GM12878 (cell line): ENCODE measurements around the gene WDR12.

Experiments
- CBFB ChIP-seq: IDR thresholded peaks from 2 replicates; pipeline ENCODE4 v1.6.1; 2016; ENCODE audit warnings: antibody characterized with exemption, low read depth
- MXI1 ChIP-seq: fragments of 150-350 bp; IDR thresholded peaks from 2 replicates; pipeline ENCODE4 v1.6.1; 2011; ENCODE audit warnings: low read depth, mild to moderate bottlenecking, inconsistent platforms, low read length, improper control_type of control experiment
- POLR2A ChIP-seq: IDR thresholded peaks from 2 replicates; pipeline ENCODE4 v1.6.1; 2011; ENCODE audit warnings: low read depth, mild to moderate bottlenecking, low read length
- POLR2AphosphoS5 ChIP-seq: IDR thresholded peaks from 2 replicates; pipeline ENCODE4 v1.6.1; 2011; ENCODE audit warnings: mild to moderate bottlenecking, low read length, inconsistent platforms
- SREBF1 ChIP-seq: IDR thresholded peaks from 2 replicates; pipeline ENCODE4 v1.6.1; 2012; ENCODE audit warnings: mild to moderate bottlenecking, low read length
- SUZ12 ChIP-seq: fragments of 200-600 bp; sonication (generic); IDR thresholded peaks from one replicate; pipeline ENCODE4 v1.6.1; 2018; ENCODE audit warnings: antibody characterized with exemption, mild to moderate bottlenecking; ENCODE audit not compliant: unreplicated experiment
- TF ChIP-seq, protein P1 (sequence below): fragments of 450-650 bp; IDR thresholded peaks from 2 replicates; pipeline ENCODE4 v1.6.1; 2017; ENCODE audit warnings: mild to moderate bottlenecking
- TF ChIP-seq, protein P2 (sequence below), 3 experiments: IDR thresholded peaks in 2 of 3; conservative IDR thresholded peaks in 1 of 3; 2 replicates each; pipeline ENCODE4 v1.5.1; 2011; ENCODE audit warnings: low read depth in 3 of 3, low read length in 3 of 3, mild to moderate bottlenecking in 3 of 3, control low read depth in 2 of 3, moderate library complexity in 2 of 3, inconsistent platforms in 1 of 3, mixed read lengths in 1 of 3; ENCODE audit not compliant: control insufficient read depth in 2 of 3, insufficient read depth in 1 of 3; ENCODE audit errors: extremely low read depth in 1 of 3

DNA sequence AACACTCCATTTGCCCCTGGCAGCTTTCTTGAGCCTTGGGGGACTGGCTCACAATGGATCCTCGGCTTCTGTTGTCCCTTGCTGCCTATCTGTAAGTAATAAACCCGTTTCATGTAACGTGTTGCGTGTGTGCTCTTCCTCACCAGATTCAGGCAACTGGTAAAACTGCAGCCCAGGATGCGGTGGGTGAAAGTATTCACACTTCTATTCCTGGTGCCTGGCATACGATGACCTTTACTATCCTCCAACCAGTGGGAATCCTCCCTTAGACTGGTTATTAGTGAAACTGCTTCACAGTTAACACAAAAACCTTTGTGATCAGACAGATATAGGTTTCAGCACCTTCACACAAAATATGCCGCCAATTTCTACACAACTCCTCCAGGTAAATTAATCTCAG is 26.3 kb downstream of the WDR12 start:
- TF ChIP-seq CBFB: no peak
- TF ChIP-seq, protein P1, sequence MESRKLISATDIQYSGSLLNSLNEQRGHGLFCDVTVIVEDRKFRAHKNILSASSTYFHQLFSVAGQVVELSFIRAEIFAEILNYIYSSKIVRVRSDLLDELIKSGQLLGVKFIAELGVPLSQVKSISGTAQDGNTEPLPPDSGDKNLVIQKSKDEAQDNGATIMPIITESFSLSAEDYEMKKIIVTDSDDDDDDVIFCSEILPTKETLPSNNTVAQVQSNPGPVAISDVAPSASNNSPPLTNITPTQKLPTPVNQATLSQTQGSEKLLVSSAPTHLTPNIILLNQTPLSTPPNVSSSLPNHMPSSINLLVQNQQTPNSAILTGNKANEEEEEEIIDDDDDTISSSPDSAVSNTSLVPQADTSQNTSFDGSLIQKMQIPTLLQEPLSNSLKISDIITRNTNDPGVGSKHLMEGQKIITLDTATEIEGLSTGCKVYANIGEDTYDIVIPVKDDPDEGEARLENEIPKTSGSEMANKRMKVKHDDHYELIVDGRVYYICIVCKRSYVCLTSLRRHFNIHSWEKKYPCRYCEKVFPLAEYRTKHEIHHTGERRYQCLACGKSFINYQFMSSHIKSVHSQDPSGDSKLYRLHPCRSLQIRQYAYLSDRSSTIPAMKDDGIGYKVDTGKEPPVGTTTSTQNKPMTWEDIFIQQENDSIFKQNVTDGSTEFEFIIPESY: no peak
- TF ChIP-seq, protein P2, sequence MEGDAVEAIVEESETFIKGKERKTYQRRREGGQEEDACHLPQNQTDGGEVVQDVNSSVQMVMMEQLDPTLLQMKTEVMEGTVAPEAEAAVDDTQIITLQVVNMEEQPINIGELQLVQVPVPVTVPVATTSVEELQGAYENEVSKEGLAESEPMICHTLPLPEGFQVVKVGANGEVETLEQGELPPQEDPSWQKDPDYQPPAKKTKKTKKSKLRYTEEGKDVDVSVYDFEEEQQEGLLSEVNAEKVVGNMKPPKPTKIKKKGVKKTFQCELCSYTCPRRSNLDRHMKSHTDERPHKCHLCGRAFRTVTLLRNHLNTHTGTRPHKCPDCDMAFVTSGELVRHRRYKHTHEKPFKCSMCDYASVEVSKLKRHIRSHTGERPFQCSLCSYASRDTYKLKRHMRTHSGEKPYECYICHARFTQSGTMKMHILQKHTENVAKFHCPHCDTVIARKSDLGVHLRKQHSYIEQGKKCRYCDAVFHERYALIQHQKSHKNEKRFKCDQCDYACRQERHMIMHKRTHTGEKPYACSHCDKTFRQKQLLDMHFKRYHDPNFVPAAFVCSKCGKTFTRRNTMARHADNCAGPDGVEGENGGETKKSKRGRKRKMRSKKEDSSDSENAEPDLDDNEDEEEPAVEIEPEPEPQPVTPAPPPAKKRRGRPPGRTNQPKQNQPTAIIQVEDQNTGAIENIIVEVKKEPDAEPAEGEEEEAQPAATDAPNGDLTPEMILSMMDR (IDR thresholded peaks at IDR 0.05 in 2 of 3, conservative IDR thresholded peaks at IDR 0.05 in 1 of 3; ENCODE audit: control insufficient read depth in 2 of 3, extremely low read depth in 1 of 3, insufficient read depth in 1 of 3, low read depth in 3 of 3, low read length in 3 of 3): no peak
- no peak for TF ChIP-seq POLR2AphosphoS5
- TF ChIP-seq SREBF1: no peak
- no peak for TF ChIP-seq SUZ12
- no peak for TF ChIP-seq POLR2A
- TF ChIP-seq MXI1: no peak
